Mammary epithelial cell (primary cell): ENCODE data around the gene ADAMTS6.

Experiments used
- CTCF ChIP-seq, 2 donors: IDR thresholded peaks in 1 of 2; conservative IDR thresholded peaks in 1 of 2; 2 replicates each; pipeline ENCODE4 v1.5.1; 2011 to 2012; ENCODE audit warnings: inconsistent platforms in 2 of 2, low read length in 2 of 2, mild to moderate bottlenecking in 2 of 2, control low read depth in 1 of 2, low read depth in 1 of 2; ENCODE audit not compliant: insufficient read depth in 1 of 2; ENCODE audit errors: extremely low read depth in 1 of 2
- EZH2 ChIP-seq: IDR thresholded peaks from 2 replicates; pipeline ENCODE4 v1.6.1; 2012; ENCODE audit warnings: low read length, inconsistent platforms, borderline replicate concordance

- TF ChIP-seq EZH2 (no peak), CTCF (conservative IDR thresholded peaks at IDR 0.05 in 1 of 2, IDR thresholded peaks at IDR 0.05 in 1 of 2; ENCODE audit: extremely low read depth in 1 of 2, insufficient read depth in 1 of 2, low read depth in 1 of 2, low read length in 2 of 2) (no peak)
Observed at GRCh38 chr5:65255294-65255693, 226.4 kb downstream of the ADAMTS6 start.
